ENCODE results near the gene CPNE1.

- no peak for TF ChIP-seq CTCF (IDR thresholded peaks at IDR 0.05; ENCODE audit: low read depth, low read length)
- TF ChIP-seq EZH2phosphoT487 (IDR thresholded peaks at IDR 0.05; ENCODE audit: low read depth), result no peak
Measured at GRCh38 chr20:35583636-35584560, 80.8 kb downstream of the CPNE1 start.
